Parathyroid adenoma (tissue), 2 donors: ENCODE measurements around the gene PTMA.

Experiments used
- H2AFZ ChIP-seq: fragments of 300-600 bp; sonication (generic); one replicate; pipeline ENCODE4 v1.7.0; 2017; ENCODE audit warnings: antibody characterized with exemption, mild to moderate bottlenecking
- H3K27ac ChIP-seq: fragments of 300-600 bp; sonication (generic); one replicate; pipeline ENCODE4 v1.7.0; 2017
- H3K27me3 ChIP-seq: fragments of 300-600 bp; sonication (generic); one replicate; pipeline ENCODE4 v1.7.0; 2017; ENCODE audit warnings: low read length; ENCODE audit not compliant: control insufficient read depth, insufficient read depth
- H3K36me3 ChIP-seq: fragments of 300-600 bp; sonication (generic); one replicate; pipeline ENCODE4 v1.7.0; 2017; ENCODE audit warnings: low read length; ENCODE audit not compliant: control insufficient read depth, insufficient read depth
- H3K4me1 ChIP-seq: fragments of 300-600 bp; sonication (generic); one replicate; pipeline ENCODE4 v1.7.0; 2017; ENCODE audit warnings: control low read depth
- H3K4me2 ChIP-seq: fragments of 300-600 bp; sonication (generic); one replicate; pipeline ENCODE4 v1.7.0; 2017; ENCODE audit warnings: low read length
- H3K4me3 ChIP-seq: fragments of 300-600 bp; sonication (generic); one replicate; pipeline ENCODE4 v1.7.0; 2017; ENCODE audit warnings: low read depth, low read length
- H3K79me2 ChIP-seq: fragments of 300-600 bp; sonication (generic); one replicate; pipeline ENCODE4 v1.7.0; 2017; ENCODE audit warnings: control low read depth
- H3K9ac ChIP-seq: fragments of 300-600 bp; sonication (generic); one replicate; pipeline ENCODE4 v1.7.0; 2017; ENCODE audit warnings: mild to moderate bottlenecking
- H3K9me3 ChIP-seq: fragments of 300-600 bp; sonication (generic); one replicate; pipeline ENCODE4 v1.7.0; 2017; ENCODE audit warnings: low read length; ENCODE audit not compliant: control insufficient read depth
- CTCF ChIP-seq: fragments of 300-600 bp; sonication (generic); IDR thresholded peaks from one replicate; pipeline ENCODE4 v1.7.0; 2017; ENCODE audit warnings: antibody characterized with exemption, mild to moderate bottlenecking
- donor health status: primary hyperparathyroidism.

Gene PTMA

GRCh38 chr2:231696004-231696367, 12.3 kb upstream of the PTMA start:
- no peaks in the 10 kb centered on the region for H3K36me3 ChIP-seq
- H2AFZ ChIP-seq: no peak overlapping the region
- peak overlapping the region; percentile 39 for H3K27ac ChIP-seq
- no peak overlapping the region for H3K4me2 ChIP-seq
- TF ChIP-seq CTCF: no peak
- H3K9me3 ChIP-seq: no peaks in the 10 kb centered on the region
- H3K4me1 ChIP-seq: no peaks in the 10 kb centered on the region
- H3K27me3 ChIP-seq: no peaks in the 10 kb centered on the region
- H3K79me2 ChIP-seq: no peaks in the 10 kb centered on the region
- no peak overlapping the region for H3K4me3 ChIP-seq
- H3K9ac ChIP-seq: no peak overlapping the region

GRCh38 chr2:231699006-231699405, 9.3 kb upstream of the PTMA start:
- TF ChIP-seq CTCF: no peak
- Histone ChIP-seq H3K4me1 (peaks cover 8% of the 10 kb centered on the region), H3K4me2 (no peak overlapping the region), H3K4me3 (no peak overlapping the region), H3K9ac (no peak overlapping the region), H2AFZ (no peak overlapping the region), H3K27me3 (no peaks in the 10 kb centered on the region), H3K79me2 (no peaks in the 10 kb centered on the region), H3K36me3 (no peaks in the 10 kb centered on the region), H3K9me3 (no peaks in the 10 kb centered on the region), H3K27ac (no peak overlapping the region)

- H3K4me3 ChIP-seq: no peak overlapping the region
- H3K36me3 ChIP-seq: no peaks in the 10 kb centered on the region
- H3K27ac ChIP-seq: peak overlapping the region; percentile 47
- peak overlapping the region; percentile 5 for H3K9ac ChIP-seq
- H3K4me2 ChIP-seq: peak overlapping the region; percentile 16
- no peaks in the 10 kb centered on the region for H3K79me2 ChIP-seq
- no peaks in the 10 kb centered on the region for H3K27me3 ChIP-seq
- no peak for TF ChIP-seq CTCF
- peaks cover 10% of the 10 kb centered on the region for H3K4me1 ChIP-seq
- H2AFZ ChIP-seq: peak overlapping the region; percentile 61
- no peaks in the 10 kb centered on the region for H3K9me3 ChIP-seq
Measured at GRCh38 chr2:231701456-231702373, 6.6 kb upstream of the PTMA start.

- H3K4me2 ChIP-seq: no peak overlapping the region
- H3K27ac ChIP-seq: no peak overlapping the region
- no peaks in the 10 kb centered on the region for H3K27me3 ChIP-seq
- H3K4me3 ChIP-seq: no peak overlapping the region
- H3K4me1 ChIP-seq: peaks cover 15% of the 10 kb centered on the region
- no peaks in the 10 kb centered on the region for H3K36me3 ChIP-seq
- H2AFZ ChIP-seq: no peak overlapping the region
- TF ChIP-seq CTCF: no peak
- no peaks in the 10 kb centered on the region for H3K9me3 ChIP-seq
- H3K9ac ChIP-seq: no peak overlapping the region
- H3K79me2 ChIP-seq: peaks cover 5% of the 10 kb centered on the region
Measured at GRCh38 chr2:231704017-231704416, 4.3 kb upstream of the PTMA start.
